Adrenal gland (tissue), 5 donors: ENCODE measurements around the gene STN1.

ENCODE experiments used
- POLR2A ChIP-seq, 2 donors: fragments of 450-650 bp; IDR thresholded peaks; one replicate each; pipeline ENCODE4 v1.6.1; 2017; ENCODE audit warnings: antibody characterized with exemption in 2 of 2, mild to moderate bottlenecking in 2 of 2, moderate library complexity in 1 of 2
- TF ChIP-seq, protein P1 (sequence below), 6 experiments: fragments of 450-650 bp in 4 of 6; fragments of 200-600 bp in 2 of 6; sonication (generic) in 1 of 6; IDR thresholded peaks; 1 replicate in 5 of 6; 2 replicates in 1 of 6; pipeline versions ENCODE4 v1.5.1 to v1.8.0; 2016 to 2021; ENCODE audit warnings: antibody characterized with exemption in 6 of 6, mild to moderate bottlenecking in 2 of 6, moderate library complexity in 1 of 6
- donor health status: DM: no; HTN: no; CAD: no.

GRCh38 chr10:103855424-103855823 lies 62.6 kb downstream of the STN1 start, which contains the start of gene SH3PXD2A:
- TF ChIP-seq, protein P1, sequence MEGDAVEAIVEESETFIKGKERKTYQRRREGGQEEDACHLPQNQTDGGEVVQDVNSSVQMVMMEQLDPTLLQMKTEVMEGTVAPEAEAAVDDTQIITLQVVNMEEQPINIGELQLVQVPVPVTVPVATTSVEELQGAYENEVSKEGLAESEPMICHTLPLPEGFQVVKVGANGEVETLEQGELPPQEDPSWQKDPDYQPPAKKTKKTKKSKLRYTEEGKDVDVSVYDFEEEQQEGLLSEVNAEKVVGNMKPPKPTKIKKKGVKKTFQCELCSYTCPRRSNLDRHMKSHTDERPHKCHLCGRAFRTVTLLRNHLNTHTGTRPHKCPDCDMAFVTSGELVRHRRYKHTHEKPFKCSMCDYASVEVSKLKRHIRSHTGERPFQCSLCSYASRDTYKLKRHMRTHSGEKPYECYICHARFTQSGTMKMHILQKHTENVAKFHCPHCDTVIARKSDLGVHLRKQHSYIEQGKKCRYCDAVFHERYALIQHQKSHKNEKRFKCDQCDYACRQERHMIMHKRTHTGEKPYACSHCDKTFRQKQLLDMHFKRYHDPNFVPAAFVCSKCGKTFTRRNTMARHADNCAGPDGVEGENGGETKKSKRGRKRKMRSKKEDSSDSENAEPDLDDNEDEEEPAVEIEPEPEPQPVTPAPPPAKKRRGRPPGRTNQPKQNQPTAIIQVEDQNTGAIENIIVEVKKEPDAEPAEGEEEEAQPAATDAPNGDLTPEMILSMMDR (IDR thresholded peaks at IDR 0.05): peak in 2 of 6 experiments; percentile 0 to 24
- no peak for TF ChIP-seq POLR2A (IDR thresholded peaks at IDR 0.05)
